CD4-positive, alpha-beta T cell treated with Interleukin-6 at 100 ng/mL for 8 hours (primary cell): Measurements from ENCODE around the gene EXD2.
"Not testable (repeated sequence)": the region's sequence is repeated elsewhere in the genome, so short reads cannot be mapped to it uniquely, and the experiment has no call there.

ENCODE experiments used
- DNase-seq: peaks from one replicate; pipeline ENCODE4 v3.0.0-alpha.2; 2020; ENCODE audit warnings: mixed read lengths, low spot score

Gene EXD2, protein sequence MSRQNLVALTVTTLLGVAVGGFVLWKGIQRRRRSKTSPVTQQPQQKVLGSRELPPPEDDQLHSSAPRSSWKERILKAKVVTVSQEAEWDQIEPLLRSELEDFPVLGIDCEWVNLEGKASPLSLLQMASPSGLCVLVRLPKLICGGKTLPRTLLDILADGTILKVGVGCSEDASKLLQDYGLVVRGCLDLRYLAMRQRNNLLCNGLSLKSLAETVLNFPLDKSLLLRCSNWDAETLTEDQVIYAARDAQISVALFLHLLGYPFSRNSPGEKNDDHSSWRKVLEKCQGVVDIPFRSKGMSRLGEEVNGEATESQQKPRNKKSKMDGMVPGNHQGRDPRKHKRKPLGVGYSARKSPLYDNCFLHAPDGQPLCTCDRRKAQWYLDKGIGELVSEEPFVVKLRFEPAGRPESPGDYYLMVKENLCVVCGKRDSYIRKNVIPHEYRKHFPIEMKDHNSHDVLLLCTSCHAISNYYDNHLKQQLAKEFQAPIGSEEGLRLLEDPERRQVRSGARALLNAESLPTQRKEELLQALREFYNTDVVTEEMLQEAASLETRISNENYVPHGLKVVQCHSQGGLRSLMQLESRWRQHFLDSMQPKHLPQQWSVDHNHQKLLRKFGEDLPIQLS

DNA sequence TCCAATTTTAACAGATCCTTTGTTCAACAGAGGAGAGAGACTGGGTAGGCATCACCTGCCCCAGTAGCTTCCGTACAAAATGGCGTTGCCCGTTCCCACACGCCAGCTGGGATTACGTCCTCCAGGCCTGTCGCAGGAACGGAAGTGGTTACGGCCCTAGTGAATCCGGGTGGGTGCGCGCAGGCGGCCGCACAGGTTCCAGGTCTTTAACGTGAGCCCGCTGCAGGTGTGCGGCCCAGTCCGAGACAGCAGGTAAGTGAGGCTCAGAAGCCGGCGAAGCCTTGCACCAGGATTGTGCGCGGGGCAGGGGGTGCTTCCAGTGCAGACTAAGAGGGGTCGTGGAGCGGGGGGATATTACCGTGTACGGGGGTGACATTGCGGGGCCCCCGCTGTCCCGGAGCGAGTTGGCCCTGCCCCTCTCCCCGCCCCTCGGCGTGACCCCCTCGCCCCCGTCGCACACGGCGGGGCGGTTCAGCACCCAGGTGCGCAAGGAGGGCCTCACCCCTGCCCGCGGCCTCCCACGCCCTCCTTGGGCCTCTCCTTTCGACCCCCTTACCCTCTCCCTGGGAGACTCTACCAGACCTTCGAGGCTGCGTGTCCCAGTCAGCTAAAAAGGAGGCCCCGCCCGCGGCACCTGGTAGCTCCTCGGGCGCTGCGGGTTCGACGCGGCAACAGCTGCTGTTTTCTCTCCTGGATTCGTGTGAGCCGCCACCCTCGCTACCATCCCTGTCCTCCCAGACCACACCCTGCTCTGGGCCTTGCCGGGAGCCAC is at the start of gene EXD2:
EXD2 (plus strand) TSS at position 159 of the 772 bp plus-strand sequence. CDS start 17,973 bp downstream, outside the sequence.
- peak; percentile 71 for DNase-seq

DNA sequence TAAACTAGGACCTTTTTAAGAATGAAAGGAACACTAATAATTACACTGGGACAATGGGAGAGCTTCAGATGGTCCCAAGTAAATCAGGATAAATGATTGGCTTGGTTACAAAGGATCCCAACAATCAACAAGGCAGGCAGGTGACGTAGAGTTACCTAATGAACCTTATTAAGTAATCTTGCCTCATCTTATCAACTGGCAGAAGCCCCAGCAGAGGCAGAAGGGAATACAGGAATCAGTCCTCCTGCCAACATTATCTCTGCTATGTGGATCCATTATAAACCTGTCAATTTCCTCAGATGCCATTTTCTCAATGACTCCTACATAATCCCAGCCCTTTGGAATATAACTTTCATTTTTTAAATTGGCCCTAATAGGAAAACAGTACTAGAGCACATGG is 49.7 kb upstream of the EXD2 start:
- no peak for DNase-seq

DNA sequence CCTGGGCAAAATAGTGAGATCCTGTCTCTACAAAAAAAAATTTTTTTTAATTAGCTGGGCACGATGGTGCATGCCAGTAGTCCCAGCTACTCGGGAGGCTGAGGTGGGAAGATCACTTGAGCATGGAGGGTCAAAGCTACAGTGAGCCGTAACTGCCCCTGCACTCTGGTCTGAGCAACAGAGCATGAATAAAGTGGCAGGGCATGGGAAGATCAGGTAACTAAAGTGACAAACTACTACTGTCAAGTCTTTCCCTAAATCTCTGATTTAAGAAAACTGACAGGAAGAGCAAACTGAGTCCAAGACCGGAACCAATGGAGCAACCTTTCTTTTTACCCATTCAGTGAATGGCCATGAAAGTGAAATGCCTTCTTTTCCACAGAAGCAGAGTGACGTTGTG is 49.2 kb upstream of the EXD2 start:
- DNase-seq = no peak

DNA sequence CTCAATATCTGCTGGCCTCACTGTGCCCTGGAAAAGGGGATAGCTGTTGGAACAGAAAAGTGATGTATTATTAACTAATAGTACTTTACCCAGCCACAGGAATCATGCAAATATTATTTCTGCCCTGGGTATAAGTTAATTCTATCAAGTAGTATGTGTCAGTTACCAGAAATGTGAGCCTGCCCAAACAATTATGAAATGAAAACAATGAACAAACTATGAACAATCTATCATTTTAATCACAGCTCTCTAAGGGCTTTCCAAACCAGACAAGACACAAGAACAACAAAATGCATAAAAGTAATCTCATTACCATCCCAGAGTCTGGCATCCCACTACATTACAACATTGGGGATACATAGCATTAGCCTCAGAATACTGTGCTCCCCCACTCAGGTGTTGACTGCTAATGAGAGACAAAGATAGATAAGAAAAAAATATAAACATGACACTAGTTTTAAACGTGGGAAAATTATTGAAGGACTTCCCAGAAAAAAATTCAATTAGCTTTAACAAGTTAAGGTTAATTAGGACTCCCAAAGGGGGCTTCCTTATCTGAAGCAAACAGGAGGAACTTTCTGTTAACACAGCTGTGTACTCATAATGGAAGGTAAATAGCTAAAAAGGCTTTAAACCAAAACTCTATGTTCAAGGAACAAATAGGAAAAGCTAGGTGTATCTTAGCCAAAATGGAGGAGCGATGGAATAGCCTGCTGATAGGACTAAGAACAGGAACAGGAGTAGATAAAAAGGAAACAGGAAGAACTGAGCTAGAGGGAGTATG is 41.6 kb upstream of the EXD2 start:
- no peak for DNase-seq

DNA sequence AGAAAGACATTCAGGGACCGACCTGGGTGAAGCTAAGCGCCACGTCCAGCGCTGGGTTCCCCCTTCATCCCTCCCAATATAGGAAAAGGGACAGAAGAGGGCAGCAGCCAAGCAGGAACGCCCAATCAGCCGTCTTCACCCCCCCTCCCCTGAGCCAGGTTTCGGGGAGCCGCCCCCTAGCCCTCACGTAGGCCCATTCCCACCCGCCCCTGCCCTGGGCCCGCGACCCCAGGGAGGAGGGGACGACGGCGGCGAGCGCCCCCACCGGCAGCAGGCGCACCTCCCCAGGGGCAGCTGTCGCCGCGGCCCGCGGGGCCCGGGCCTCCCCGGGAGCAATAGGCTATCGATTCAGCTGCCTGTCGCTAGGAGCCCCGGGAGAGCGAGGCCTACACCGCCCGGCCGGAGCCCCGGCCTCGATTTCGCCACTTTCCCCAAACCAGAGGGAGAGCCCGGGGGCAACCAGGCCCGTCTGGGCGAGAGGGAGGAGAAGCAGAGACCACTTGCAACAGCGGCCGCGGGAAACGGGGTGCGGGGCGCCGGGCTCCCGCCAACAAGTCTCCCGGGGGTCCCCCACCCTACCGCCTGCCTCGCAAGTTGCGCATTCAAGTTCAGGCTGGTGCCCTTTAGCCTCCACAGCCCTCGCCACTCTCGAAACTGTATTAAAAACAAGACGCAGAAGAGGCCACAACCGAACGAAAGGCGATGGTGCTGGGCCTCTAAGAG is 39.7 kb upstream of the EXD2 start:
- peak; percentile 70 for DNase-seq

DNA sequence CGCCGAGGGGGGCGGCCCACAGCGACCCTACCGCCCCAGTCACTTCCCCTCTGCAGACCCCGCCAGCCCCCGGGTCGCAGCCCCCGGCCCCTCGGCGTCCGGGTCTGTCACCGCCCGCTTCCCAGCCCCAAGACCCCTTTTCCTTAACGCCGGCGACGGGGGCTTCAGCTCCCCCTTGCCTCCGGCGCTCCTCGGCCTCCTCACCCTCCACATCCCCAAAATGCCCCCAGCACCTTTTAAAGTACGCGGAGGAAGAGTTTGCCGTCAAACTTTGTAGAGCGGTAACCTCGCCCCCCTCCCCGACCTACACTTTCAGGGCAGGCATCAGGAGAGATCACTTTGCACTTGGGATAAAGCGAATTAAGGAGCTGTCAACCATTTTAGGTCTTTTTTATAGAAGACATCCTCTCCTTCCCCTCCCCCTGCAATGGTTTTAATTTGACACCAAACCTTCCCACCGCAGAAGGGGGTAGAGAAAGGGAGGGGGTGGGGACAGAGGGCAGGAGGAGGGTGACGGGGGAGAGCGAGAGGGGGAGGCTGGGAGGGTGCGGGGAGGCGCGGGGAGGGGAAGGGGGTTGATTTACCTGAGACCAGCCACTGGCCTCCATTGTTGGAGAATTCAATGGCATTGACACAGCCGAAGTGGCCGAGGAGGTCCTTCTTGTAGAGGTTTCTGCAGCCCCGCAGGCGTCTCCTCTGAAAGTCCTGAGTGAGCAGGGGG is 39.0 kb upstream of the EXD2 start:
- peak; percentile 62 for DNase-seq

DNA sequence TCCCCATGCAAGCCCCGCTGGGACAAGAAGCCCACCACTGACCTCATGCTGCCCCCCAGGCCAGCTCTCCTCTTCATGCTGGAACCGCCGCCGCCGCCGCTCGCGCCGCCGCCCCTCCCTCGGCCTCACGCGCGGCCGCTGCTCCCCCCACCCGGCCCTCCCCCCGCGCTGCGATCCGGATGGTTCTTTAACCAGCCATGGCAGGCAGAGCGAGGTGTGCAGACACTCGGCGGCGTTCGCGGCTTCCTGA is 38.5 kb upstream of the EXD2 start, which contains the start of gene DCAF5:
DCAF5 (minus strand) TSS at position 218 of the 250 bp plus-strand sequence; CDS start at position 77, 141 bp downstream.
- peak; percentile 95 for DNase-seq

DNA sequence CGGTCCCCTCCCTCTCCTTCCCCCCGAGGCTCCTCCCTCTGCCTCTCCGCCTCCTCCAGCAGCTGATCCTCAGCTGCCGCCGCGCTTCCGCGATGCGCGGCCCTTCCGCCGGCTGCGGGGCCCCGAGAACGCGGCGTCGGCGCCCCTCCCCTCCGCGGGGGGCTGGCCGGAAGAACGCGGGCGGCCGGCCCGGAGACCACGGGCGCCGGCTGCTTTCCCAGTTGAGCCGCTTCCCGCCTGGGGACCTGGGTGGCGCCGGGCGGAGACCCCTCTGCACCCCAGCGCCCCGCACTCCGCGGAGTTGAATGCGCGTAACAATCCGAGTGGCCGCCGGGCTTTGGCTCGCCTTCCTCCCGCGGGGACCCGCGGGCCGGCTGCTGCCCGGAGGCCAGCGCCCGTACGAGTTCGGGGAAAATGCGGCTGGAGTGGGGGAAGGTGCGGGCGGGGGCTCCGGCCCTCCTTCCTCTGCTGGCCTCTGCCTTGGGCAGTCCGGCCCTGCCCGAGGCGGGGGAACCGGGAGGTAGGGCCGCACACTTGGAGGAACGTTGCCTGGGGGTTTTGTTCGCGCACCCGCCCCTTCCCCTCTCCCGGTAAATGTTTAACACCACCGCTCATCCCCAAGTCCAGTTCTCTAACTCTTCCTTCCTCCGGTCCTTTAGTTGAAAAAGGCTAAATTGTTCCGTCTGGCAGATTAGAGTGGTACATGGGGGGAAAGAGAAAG is 38.0 kb upstream of the EXD2 start:
- DNase-seq = no peak

DNA sequence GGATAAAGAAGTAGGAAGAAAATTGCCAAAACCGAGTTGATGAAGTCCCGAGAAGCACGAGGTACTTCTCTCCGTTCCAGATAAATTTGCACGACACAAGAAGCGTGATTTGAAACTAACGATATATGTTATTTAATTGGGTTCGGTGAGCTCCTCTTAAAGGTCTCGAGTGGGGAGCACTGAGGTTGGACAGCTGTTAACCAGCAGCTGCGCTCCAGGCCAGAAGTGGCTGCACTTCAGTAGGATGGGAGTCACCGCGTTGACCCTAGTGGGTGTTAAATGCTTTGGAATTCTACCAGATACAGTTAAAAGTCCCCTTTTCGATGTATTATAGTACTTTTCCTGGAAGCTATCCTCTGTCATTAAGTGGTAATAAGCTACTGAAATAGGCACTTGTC is 37.4 kb upstream of the EXD2 start:
- no peak for DNase-seq

DNA sequence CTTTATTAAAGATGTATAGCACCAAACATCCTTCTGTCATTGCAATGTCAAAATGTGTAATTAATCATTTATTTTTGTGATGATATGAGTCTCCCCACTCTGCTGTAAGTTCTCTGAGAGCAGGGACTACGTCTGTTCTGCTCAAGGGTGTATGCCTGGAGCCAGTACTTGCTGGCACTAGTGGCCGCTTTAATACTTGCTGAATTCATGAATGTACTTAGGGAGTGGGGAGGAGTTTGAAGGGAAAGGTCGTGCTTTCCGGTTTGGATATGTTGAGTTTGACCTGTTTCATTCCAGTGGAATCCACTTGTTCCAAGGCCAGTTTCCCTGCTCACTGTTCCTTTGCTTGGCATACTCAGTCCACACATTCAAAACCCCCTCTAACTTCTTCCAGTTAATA is 36.5 kb upstream of the EXD2 start:
- DNase-seq = no peak

DNA sequence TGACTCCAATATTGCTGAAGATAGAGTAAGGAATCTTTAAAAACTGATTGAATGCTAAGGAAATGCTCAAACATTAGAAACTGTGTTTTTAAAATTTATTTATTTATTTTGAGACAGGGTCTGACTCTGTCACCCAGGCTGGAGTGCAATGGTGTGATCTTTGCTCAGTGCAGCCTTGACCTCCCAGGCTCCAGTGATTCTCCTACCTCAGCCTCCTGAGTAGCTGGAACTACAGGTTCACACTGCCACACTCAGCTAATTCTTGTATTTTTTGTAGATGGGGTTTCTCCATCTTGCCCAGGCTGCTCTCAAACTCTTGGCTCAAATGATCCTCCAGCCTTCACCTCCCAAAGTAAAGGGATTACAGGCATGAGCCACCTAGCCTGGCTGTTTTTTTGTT is 35.1 kb upstream of the EXD2 start:
- no peak for DNase-seq

DNA sequence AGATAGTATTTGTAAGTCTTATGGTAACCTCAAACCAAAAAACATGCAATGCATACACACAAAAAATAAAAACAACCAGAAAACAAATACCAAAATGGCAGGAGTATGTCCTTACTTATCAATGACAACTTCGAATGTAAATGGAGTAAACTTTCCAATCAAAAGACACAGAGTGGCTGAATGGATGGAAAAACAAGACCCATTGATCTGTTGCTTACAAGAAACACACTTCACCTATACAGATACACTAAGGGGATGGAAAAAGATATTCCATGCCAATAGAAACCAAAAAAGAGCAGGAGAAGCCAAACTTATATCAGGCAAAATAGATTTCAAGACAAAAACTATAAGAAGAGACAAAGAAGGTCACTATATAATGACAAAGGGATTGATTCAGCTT is 29.7 kb upstream of the EXD2 start:
- DNase-seq = no peak

DNA sequence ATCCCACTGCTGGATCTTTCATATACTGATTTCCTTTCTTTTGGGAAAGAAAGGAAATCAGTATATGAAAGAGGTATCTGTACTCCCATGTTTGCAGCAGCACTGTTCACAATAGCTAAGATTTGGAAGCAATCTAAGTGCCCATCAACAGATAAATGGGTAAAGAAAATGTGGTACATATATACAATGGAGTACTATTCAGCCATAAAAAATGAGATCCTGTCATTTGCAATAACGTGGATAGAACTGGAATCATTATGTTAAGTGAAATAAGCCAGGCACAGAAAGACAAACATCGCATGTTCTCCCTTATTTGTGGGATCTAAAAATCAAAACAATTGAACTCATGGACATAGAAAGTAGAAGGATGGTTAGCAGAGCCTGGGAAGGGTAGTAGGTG is 25.5 kb upstream of the EXD2 start:
- DNase-seq = not testable (repeated sequence)

DNA sequence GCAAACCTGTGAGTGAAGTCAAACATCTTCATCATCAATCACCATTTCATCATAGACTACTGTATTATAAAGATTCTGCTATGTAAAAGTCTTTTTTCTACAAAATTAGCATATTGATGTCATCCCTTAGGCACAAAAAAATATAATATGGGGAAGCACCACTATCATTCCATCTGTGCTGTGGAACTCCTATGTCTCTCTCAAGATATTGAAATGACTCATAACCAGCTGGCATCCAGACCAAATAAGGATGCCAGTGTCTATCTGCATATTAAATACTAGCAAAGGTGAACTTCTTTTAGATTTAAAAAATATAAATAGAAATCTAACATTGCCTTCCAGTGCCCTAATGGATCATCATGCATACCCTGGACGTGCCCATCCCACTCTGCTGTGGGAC is 20.5 kb upstream of the EXD2 start:
- DNase-seq = no peak

DNA sequence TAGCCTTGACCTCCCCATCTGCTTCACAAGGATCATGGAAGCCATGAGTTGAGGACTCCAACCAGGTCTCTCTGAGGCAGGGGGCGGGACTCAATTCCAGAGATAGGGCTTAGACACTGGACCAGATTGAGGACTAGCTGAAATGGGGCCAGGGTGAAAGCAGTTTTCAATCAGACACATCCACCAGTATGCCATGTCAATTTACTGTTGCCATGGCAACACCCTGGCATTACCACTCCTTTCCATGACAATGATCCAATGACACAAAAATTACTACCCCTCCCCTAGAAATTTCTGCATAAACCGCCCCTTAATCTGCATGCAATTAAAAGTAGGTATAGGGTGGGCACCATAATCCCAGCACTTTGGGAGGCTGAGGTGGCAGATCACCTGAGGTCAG is 19.7 kb upstream of the EXD2 start:
- no peak for DNase-seq

DNA sequence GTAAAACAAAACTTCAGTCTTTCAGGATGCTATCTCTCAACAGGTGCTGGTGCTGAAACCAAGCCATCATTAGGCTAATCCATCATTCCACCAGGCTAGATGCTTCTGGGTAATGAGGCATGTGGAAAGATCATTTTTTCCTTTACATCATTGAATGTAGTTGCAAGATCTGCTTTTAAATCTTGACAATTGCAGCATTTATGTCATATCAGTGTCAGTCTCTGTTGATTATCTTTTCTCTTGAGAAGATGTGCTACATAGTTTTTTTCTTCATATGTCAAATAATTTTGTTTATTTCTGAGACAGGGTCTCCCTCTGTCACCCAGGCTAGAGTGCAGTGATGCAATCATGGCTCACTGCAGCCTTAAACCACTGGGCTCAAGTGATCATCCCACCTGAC is 16.2 kb upstream of the EXD2 start:
- DNase-seq = no peak

DNA sequence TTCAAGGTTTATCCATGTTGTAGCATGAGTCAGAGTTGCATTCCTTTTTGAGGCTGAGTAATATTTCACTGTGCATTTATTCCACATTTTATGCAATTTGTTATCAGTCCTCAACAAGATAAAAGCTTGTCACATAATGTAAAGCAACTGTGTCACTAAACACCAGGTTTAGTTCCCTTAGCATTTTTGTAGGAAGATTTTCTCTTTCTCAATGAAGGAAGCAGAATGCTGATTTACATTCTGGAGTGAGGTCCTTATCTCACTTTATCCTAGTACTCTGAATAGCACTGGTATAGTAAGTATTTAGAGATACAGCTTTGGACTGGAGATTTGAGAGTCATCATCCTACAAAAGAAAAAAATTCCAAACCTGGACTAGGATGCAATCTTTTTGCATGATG is 9.8 kb upstream of the EXD2 start:
- no peak for DNase-seq

DNA sequence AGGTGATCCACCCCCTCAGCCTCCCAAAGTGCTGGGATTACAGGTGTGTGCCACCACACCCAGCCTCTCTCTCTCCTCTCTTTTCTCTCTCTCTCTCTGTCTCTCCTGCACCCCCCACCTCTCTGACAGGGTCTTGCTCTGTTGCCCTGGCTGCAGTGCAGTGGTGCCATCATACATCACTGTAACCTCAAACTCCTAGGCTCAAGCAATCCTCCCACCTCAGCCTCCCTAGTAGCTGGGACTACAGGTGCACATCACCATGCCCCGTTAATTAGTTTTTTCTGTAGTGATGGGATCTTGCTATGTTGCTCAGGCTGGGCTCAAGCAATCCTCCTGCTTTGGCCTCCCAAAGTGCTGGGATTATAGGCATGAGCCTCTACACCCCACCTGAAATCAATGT is 8.7 kb upstream of the EXD2 start:
- not testable (repeated sequence) for DNase-seq

DNA sequence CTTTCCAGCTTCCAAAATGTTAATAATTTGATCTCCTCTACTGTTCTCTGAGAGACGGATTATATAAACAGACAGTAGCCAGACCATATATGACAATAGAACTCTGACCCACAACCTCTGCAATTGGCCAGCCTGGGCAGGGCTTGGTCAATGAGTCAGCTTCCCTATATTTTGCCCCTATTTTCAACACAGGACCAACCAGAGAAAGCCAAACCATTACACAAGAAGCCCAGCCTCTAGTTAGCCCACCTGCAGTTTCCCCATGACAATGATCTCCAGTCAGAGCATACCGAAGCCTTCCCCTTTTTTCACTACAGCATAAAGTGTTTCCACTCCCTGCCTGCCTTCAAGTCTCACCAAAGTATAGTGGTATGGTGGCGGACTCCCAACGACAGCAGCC is 7.6 kb upstream of the EXD2 start:
- no peak for DNase-seq

DNA sequence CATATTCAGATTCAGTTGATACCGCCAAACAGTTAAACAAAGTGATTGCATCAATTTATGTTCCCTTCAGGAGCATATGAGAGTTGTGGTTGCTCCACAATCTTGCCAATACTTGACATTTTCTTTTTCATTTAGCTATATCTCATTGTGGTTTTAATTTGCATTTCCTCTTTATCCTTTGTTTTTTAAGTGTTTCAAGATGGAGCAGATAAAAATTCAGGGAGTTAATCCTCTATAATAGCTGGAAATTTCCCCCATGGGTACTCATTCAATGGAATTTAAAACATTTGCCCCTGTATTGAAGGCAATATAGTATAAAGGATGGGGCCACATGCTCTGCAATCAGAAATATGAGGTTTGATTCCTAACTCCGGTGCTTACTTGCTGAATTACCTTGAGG is 1.1 kb upstream of the EXD2 start:
- DNase-seq = no peak
